CD1c-positive myeloid dendritic cell (primary cell): ENCODE measurements around the gene RASGRF1.

Source experiments
- DNase-seq: peaks from one replicate; pipeline ENCODE4 v3.0.0-alpha.2; 2016; ENCODE audit errors: extremely low spot score

RASGRF1 gene

DNA sequence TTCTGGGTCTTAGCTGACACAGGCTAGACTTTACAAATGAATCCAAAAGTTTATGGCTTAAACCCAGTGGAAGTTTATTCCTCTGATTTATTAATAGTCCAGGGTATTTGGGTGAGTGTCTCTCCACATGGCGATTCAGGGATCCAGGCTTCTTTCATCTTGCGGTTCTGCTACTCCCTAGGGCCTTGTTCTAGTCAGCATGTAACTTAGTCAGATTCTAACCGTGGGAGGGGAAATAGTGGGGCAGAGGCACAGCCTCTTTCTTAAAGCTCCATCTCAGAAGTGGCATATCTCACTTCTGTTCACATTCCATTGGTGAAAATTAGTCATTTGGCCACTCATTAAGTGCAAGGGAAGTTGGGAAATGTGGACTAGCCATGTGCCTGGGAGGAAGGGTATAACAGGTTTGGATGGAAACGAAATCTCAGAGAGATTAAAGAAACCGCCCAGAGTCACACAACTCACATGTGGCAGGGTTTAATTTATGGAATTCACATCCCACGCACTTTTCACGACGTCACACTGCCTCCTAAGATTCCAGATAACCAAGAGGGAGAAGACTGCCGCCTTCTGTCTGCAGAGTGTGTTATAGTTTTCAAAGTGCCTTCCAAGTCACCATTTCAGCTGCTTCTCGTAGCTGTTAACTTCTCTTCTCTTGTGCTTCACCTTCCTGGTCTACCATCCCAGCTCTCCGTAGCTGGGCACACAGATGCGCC lies 11.4 kb upstream of the RASGRF1 start:
- peak; percentile 15 for DNase-seq

DNA sequence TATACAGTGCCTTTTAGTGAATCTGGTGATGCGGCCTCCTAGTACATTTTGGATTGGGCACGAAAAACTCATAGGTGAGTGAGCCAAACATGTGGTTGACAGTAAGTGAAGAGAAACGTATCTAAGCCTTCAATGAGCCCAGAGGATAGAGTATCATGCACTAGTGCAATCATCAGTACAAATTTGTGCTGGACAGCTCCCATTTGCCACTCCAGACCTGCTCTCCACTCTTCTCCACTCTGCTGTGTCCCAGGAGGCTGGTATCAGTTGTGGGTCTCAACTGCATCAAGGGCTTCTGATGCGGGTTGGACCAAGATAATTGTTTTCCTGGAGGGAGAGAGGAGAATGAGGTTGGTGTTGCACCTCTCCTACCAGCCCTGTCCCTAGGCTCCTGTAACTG lies 9.1 kb upstream of the RASGRF1 start:
- DNase-seq = no peak

DNA sequence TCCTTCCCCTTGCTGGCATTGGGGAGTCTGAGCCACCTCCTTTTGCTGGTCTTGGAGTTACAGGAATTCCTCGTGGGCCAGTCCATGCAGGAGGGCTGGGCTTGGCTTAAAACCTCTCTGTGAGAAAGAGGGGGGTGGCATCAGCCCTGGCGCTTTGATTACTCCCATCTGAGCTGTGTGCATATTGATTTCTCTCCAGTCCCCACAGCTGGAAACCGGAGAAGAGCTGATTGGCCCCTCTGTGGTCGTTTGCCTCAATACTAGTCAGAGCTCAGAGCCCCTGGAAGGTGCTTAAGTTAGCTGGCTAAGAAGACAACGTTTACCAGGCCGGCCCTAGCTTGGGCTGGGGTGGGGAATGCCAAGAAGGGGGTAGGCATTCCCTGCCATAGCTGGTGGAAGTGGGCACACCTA lies 4.0 kb upstream of the RASGRF1 start:
- DNase-seq = no peak

DNA sequence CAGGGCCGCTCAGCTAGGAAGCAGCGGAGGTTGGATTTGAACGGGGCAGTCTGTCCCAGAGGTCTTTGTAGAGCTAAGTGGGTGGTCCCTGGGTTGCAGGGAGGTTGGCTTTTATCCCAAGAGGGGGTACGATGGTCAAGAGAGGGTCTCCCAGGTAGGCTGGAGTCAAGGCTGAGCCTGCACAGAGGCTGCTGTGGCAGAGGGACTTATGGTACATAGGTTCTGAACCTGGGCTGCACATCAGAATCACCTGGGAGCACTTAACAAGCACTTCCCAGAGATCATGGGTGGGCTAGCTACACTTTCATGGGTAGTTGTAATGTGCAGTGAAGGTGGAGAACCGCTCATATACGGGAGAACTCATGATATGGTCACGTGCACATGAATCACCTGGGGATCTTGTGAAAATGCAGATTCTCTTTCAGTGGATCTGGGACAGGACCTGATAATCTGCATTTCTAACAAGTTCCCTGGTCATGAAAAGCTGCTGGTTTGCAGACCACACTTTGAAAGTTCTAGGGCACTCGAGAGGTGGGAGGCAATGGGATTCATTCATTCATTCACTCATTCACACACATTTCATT lies 2.9 kb upstream of the RASGRF1 start:
- DNase-seq = no peak

- DNase-seq = no peak
These were observed 1.8 kb upstream of the RASGRF1 start for GRCh38 chr15:79092382-79092781.

- DNase-seq = peak; percentile 1
These were observed 756 bp upstream of the RASGRF1 start for GRCh38 chr15:79091204-79091867.

DNA sequence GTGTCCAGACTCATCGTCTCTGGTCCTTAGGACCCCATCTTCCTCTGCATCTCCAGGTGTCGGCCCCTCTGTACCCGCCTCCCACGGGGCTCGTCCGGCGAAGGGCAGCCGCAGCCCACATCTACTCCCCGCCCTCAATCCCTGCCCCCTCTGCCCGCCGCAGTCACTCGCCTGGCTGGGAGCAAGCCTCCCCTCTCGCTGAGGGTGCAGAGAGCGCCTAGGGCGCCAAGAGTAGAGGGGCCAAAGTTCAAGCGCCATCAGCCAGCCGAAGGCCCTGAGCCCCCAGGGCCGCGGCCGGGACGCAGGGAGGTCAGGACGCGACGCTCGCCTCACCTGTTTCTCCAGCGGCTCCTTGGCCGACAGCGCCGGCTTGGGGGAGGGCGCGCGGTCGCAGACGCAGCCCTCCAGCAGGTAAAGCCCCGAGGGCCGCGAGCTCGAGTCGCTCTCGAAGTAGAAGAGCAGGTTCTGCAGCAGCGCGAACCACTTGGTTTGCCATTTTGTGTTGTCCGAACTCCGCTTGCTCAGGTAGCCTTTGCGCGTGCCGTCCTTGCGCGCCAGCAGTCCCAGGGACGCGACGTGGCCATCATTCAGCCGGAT lies 592 bp downstream of the RASGRF1 start:
- no peak for DNase-seq

- DNase-seq = no peak
These were observed 1.2 kb downstream of the RASGRF1 start for GRCh38 chr15:79089331-79089889.

DNA sequence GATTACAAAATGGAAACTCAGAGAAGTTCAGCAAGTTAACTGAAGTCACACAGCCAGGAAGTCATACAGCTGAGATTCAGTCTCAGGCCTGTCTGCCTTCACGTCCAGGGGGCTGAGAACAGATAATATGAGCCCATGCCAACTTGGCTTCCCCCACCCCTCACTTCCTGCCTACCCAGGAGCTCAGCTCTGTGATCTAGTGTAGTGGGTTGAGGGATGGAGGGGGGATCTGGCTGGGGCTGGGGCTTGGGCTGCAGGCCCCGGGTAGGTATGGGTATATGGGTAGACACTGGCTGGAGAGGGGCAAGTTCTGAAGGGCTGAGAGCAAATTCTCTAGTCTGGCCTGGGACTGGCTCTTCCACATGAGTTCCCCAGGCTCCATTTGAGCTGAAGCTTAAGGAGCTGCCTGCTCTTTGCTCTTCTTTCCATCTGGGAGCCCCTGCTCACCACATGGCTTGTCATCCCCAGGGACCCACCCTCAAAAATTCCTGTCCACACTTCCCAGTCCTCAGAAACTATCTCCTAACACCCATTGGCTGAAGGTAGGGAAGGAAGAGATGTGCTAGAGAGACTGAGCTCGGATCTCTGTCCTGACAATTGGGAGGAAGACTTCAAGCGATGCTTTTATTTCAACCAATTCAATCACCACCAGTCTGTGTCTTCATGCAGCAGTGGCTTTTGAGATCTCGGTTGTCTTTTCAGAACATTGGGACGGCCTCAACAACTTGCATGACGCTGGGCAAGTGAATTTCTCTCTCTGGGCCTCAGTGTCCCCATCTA lies 2.0 kb downstream of the RASGRF1 start:
- DNase-seq = no peak

DNA sequence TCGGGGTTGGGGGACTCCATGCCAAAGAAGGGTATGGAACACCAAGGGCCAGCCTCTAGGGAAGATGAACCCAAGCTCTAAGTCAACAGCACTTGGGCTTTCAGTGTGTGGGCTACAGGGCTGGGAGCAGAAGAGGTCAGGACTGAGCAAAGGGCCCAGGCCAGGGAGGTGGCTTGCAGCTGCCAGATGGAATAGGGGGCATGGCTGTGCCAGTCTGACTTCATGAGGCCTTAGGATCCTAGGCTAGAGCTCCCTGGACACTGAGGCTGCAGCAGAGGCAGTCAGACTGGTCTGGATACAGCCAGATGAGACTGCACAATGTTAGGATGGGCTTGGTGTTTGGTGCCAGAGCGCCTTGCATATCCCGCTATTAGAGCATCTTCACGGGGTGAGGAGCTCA lies 3.8 kb downstream of the RASGRF1 start:
- DNase-seq = no peak

- no peak for DNase-seq
These were observed 6.1 kb downstream of the RASGRF1 start for GRCh38 chr15:79084308-79084968.

DNA sequence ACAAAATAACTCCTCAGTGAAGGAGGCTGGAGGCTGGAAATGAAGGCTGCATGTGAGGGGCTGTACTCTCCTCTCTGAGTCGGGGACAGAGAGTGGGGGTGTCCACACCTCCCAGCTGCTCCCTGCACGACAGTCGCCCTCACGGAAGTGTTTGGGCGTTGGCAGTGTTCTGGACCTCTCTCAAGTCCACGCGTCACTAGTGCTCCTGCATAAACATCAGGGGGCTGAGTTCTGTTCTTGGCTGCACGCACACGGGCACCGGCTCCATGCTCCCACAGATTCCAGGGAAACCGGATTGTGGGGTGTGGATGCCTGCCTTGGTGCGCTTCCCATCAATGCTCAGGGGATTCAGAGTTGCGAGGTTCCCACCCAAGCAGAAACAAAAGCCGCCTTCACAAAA lies 7.4 kb downstream of the RASGRF1 start:
- no peak for DNase-seq

- DNase-seq = no peak
These were observed 8.1 kb downstream of the RASGRF1 start for GRCh38 chr15:79082363-79083070.

- DNase-seq = peak; percentile 4
These were observed 11.7 kb downstream of the RASGRF1 start for GRCh38 chr15:79078763-79079410.

DNA sequence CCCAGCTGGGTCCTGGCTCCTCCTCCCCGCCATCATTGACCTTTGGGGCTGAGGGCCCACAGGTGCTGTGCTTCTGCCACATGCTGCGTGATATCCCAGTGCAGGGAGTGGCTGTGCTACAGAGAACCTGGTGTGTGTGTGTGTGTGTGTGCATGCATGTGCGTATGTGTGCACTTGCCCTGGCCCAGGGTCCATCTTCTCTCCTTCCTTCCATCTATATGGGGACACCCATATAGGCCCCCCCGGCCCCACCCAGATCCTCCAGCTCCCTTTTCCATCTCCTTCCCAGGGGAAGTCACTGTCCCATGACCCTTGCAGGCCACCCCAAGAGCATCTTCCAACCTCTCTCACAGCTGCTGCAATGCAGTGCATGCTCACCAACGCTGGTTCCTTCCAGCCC lies 12.6 kb downstream of the RASGRF1 start:
- no peak for DNase-seq

DNA sequence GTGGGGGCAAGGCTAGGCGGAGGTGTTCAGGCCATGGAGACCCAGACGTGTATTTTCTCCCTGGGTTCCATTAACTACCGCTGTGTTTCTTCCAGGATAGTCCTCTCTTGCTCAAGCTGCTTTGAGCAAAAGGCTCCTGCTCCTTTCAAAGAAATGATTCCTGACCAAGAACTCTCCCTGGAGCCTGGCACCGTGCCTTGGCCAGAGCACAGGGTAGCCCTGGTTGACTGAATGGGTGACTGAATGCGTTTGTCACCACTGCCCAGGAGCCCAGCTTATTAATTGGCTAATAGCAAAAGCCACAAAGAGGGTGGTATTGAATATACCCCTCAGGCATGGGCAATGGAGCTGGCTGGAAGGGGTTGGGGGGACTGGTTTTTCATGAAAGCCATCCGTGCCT lies 13.9 kb downstream of the RASGRF1 start:
- no peak for DNase-seq

GRCh38 chr15:79075256-79075655 lies 15.3 kb downstream of the RASGRF1 start:
- no peak for DNase-seq

DNA sequence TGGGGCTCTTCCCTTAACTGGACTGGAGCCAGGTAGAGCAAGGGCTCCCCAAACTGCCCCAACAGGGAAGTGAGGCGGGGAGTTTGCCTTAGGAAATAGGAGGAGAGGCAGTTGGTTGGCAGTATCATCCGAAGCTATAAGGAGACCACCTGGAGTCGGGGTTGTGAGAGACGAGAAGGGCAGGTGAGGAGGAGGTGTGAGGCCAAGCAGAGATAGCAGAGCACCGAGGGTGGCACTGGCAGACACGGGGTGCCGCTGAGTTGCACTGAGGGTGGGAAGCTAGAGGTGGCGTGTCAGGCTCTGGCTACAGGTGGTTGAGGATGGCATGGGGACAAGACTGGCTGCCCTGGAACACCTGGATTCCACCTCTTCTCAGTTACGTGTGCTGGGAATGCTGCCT lies 17.2 kb downstream of the RASGRF1 start:
- DNase-seq = no peak

DNA sequence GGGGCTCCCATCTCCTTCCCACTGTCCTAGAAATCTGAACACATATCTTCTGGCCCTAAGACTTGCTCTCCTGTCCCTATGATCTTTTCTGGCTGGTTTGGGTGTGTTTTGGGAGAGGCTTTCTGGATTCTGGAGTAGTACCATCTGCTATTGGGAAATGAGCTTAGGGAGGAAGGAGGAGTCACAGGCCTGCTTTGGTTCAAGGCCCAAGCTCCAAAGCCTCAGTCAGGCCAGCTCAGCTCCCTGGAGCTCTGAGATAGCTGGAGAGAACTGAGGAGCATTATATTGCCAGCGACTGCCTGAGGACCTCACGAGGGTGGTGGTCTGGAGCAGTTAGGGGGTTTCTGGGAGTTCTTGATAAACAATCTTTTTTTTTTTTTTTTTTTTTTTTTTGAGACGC lies 18.7 kb downstream of the RASGRF1 start:
- no peak for DNase-seq

- DNase-seq = no peak
These were observed 21.8 kb downstream of the RASGRF1 start for GRCh38 chr15:79068790-79069189.
